K562 (cell line): Measurements from ENCODE around the gene MGRN1. TPM values are rescaled to one million over a fixed set of nuclear protein-coding genes. Genes with fewer than 3 reads are reported as not detected.

Source experiments
- CBFA2T2 ChIP-seq: fragments of 450-650 bp; conservative IDR thresholded peaks from 2 replicates; pipeline ENCODE4 v1.6.1; 2017; ENCODE audit warnings: mild to moderate bottlenecking
- CEBPG ChIP-seq, 3 experiments: fragments of 200-800 bp in 1 of 3; sonication (Bioruptor generic) in 1 of 3; sonication (generic) in 1 of 3; formaldehyde crosslinking in 1 of 3; IDR thresholded peaks in 2 of 3; conservative IDR thresholded peaks in 1 of 3; 2 replicates each; pipeline versions ENCODE4 v1.6.1 to v1.8.0; 2016 to 2022; ENCODE audit warnings: missing compliant biosample characterization in 2 of 3, missing genetic modification characterization in 2 of 3, mild to moderate bottlenecking in 1 of 3, missing genetic modification reagents in 1 of 3
- CTCF ChIP-seq, 3 experiments: IDR thresholded peaks in 2 of 3; conservative IDR thresholded peaks in 1 of 3; 2 replicates each; pipeline ENCODE4 v1.5.1; 2011 to 2012; ENCODE audit warnings: low read length in 3 of 3, mild to moderate bottlenecking in 3 of 3, control low read depth in 2 of 3, improper control_type of control experiment in 1 of 3, inconsistent platforms in 1 of 3, low read depth in 1 of 3, mixed read lengths in 1 of 3, moderate library complexity in 1 of 3; ENCODE audit not compliant: insufficient read depth in 2 of 3
- CUX1 ChIP-seq: fragments of 200-800 bp; sonication (Bioruptor generic); IDR thresholded peaks from 2 replicates; pipeline ENCODE4 v1.6.1; 2016; ENCODE audit warnings: missing genetic modification characterization, missing compliant biosample characterization
- DPF2 ChIP-seq: fragments of 450-650 bp; IDR thresholded peaks from 2 replicates; pipeline ENCODE4 v1.6.1; 2016
- ILK ChIP-seq: fragments of 450-650 bp; IDR thresholded peaks from 2 replicates; pipeline ENCODE4 v1.6.1; 2016; ENCODE audit warnings: missing genetic modification characterization, low read depth, mild to moderate bottlenecking, missing compliant biosample characterization, moderate library complexity, borderline replicate concordance
- PCBP2 ChIP-seq: fragments of 200-400 bp; formaldehyde crosslinking; IDR thresholded peaks from 2 replicates; pipeline ENCODE4 v1.6.1; 2018; ENCODE audit warnings: low read length, low read depth, mild to moderate bottlenecking, moderate library complexity; ENCODE audit not compliant: poor library complexity, severe bottlenecking
- RBM39 ChIP-seq: fragments of 200-400 bp; formaldehyde crosslinking; optimal IDR thresholded peaks from 2 replicates; pipeline ENCODE3; 2018; ENCODE audit warnings: low read depth, low read length
- SIRT6 ChIP-seq: IDR thresholded peaks from one replicate; pipeline ENCODE4 v1.6.1; 2012; ENCODE audit warnings: low read depth, mild to moderate bottlenecking, control low read depth, inconsistent platforms, low read length, moderate library complexity
- SMAD4 ChIP-seq: fragments of 250-450 bp; sonication (Bioruptor Pico); conservative IDR thresholded peaks from 2 replicates; pipeline ENCODE4 v1.8.0; 2021; ENCODE audit warnings: inconsistent platforms, mild to moderate bottlenecking, moderate library complexity
- SP2 ChIP-seq: IDR thresholded peaks from 2 replicates; pipeline ENCODE4 v1.6.1; 2011; ENCODE audit warnings: mild to moderate bottlenecking, low read depth, low read length, moderate library complexity; ENCODE audit not compliant: poor library complexity, severe bottlenecking; ENCODE audit errors: extremely low read depth
- TARDBP ChIP-seq: fragments of 450-650 bp; IDR thresholded peaks from 2 replicates; pipeline ENCODE4 v1.6.1; 2016
- ZBTB34 ChIP-seq: fragments of 250-450 bp; sonication (Bioruptor Pico); IDR thresholded peaks from 2 replicates; pipeline ENCODE4 v1.8.0; 2021; ENCODE audit warnings: mild to moderate bottlenecking, moderate library complexity
- ZC3H4 ChIP-seq: sonication (generic); formaldehyde crosslinking; IDR thresholded peaks from 2 replicates; pipeline ENCODE4 v1.9.0; 2021; ENCODE audit warnings: missing genetic modification reagents, borderline replicate concordance
- ZC3H8 ChIP-seq: fragments of 450-650 bp; IDR thresholded peaks from 2 replicates; pipeline ENCODE4 v1.6.1; 2017
- ZNF512 ChIP-seq: IDR thresholded peaks from 2 replicates; pipeline ENCODE4 v1.6.1; 2016; ENCODE audit warnings: missing genetic modification characterization, missing compliant biosample characterization
- ZNF551 ChIP-seq: fragments of 250-450 bp; sonication (Bioruptor Pico); IDR thresholded peaks from 2 replicates; pipeline ENCODE4 v1.5.0; 2021; ENCODE audit warnings: mild to moderate bottlenecking, moderate library complexity
- ZNF77 ChIP-seq: fragments of 250-450 bp; sonication (Bioruptor Pico); IDR thresholded peaks from 2 replicates; pipeline ENCODE4 v1.5.0; 2020
- polyA plus RNA-seq, 8 experiments: library from polyadenylated mRNA; depleted of rRNA in 4 of 8; stranded (reverse) in 5 of 8; unstranded in 3 of 8; fragments of >200 nt; fragmentation: Nextera tagmentation in 2 of 8; fragmentation: Illumina TruSeq in 1 of 8; extraction: Ambion mirVana in 2 of 8; extraction: Trizol in 1 of 8; gene quantifications; 2 replicates each; pipeline versions ENCODE4 v1.2.1 to v1.2.3, GENCODE V29; 2011 to 2014; ENCODE audit warnings: inconsistent platforms in 1 of 8, missing spikeins in 1 of 8
- total RNA-seq, 7 experiments: library from RNA; depleted of rRNA in 6 of 7; stranded (reverse); fragments of >200 nt in 6 of 7; fragmentation: Illumina TruSeq in 2 of 7; extraction: Trizol in 2 of 7; gene quantifications; 2 replicates each; pipeline versions ENCODE4 v1.2.1 to v1.2.3, GENCODE V29; 2011 to 2021; ENCODE audit warnings: low replicate concordance in 1 of 7

MGRN1 gene
- total and polyA plus RNA-seq, 9 of the 15 experiments (the other 6 are each of a cell fraction or from before 2014, with no cell fraction given) = 0.15 to 37.9 (median 6.0) TPM

- TF ChIP-seq ZC3H4 (no peak), ILK (tag) (no peak), CEBPG (CRISPR knock-in tag; IDR thresholded peaks at IDR 0.05) (no peak), CEBPG (tag; conservative IDR thresholded peaks at IDR 0.05 in 1 of 2, IDR thresholded peaks at IDR 0.05 in 1 of 2) (no peak), RBM39 (no peak), DPF2 (no peak), PCBP2 (no peak), SP2 (peak; percentile 67), SIRT6 (no peak), CTCF (IDR thresholded peaks at IDR 0.05 in 2 of 3, conservative IDR thresholded peaks at IDR 0.05 in 1 of 3; ENCODE audit: insufficient read depth in 2 of 3, low read depth in 1 of 3, low read length in 3 of 3) (no peak), ZBTB34 (CRISPR knock-in tag) (no peak), ZNF77 (CRISPR knock-in tag) (no peak), CUX1 (no peak), TARDBP (no peak), ZC3H8 (no peak), CBFA2T2 (no peak), ZNF551 (CRISPR knock-in tag) (no peak), SMAD4 (CRISPR knock-in tag) (no peak), ZNF512 (tag) (no peak)
These were observed 109.6 kb downstream of the MGRN1 start, which contains the start of the genes ANKS3 and DNAAF8 (continued) for GRCh38 chr16:4734063-4734729.
